Sigmoid colon (tissue), 7 donors: Measurements from ENCODE around the gene SLC44A1. TPM values are rescaled to one million over a fixed set of nuclear protein-coding genes. Genes with fewer than 3 reads are reported as not detected.

Experiments
- DNase-seq: peaks from one replicate; pipeline ENCODE4 v3.0.0-alpha.2; 2019
- H3K27ac ChIP-seq, 4 donors: fragments of 200-600 bp; sonication (generic); one replicate each; pipeline ENCODE4 v1.5.1; 2016 to 2019; ENCODE audit warnings: mild to moderate bottlenecking in 1 of 4
- H3K27me3 ChIP-seq, 3 donors: fragments of 200-600 bp; sonication (generic); one replicate each; pipeline ENCODE4 v1.5.1; 2019; ENCODE audit warnings: mild to moderate bottlenecking in 1 of 3
- H3K36me3 ChIP-seq, 4 donors: fragments of 200-600 bp; sonication (generic); one replicate each; pipeline ENCODE4 v1.5.1; 2016 to 2019
- H3K4me1 ChIP-seq, 4 donors: fragments of 200-600 bp; sonication (generic); one replicate each; pipeline ENCODE4 v1.5.1; 2017 to 2019
- H3K4me3 ChIP-seq, 4 donors: fragments of 200-600 bp; sonication (generic); one replicate each; pipeline ENCODE4 v1.5.1; 2017 to 2019; ENCODE audit warnings: mild to moderate bottlenecking in 2 of 4, moderate library complexity in 1 of 4
- H3K9me3 ChIP-seq, 4 donors: fragments of 200-600 bp in 3 of 4; sonication (generic) in 3 of 4; one replicate each; pipeline versions ENCODE4 v1.5.1 to v1.6.1; 2013 to 2019
- CTCF ChIP-seq, 4 experiments: fragments of 450-650 bp in 3 of 4; fragments of 200-600 bp in 1 of 4; IDR thresholded peaks; one replicate each; pipeline ENCODE4 v1.5.1; 2016 to 2019; ENCODE audit warnings: antibody characterized with exemption in 4 of 4, mild to moderate bottlenecking in 3 of 4, moderate library complexity in 2 of 4
- EP300 ChIP-seq, 4 donors: sonication (generic); formaldehyde crosslinking; IDR thresholded peaks; one replicate each; pipeline ENCODE4 v1.6.1; 2017; ENCODE audit warnings: antibody characterized with exemption in 4 of 4
- POLR2A ChIP-seq, 2 donors: fragments of 450-650 bp; IDR thresholded peaks; one replicate each; pipeline ENCODE4 v1.6.1; 2016; ENCODE audit warnings: antibody characterized with exemption in 2 of 2, mild to moderate bottlenecking in 2 of 2, moderate library complexity in 2 of 2
- POLR2AphosphoS5 ChIP-seq, 4 donors: sonication (generic); formaldehyde crosslinking; IDR thresholded peaks; one replicate each; pipeline ENCODE4 v1.6.1; 2017; ENCODE audit warnings: antibody characterized with exemption in 4 of 4
- WGBS, 2 donors: extraction: QIAGEN DNeasy Blood & Tissue Kit; methylation state at CpG; one replicate each; pipeline ENCODE4 v1.1.7; 2013; 5-methylcytosine and 5-hydroxymethylcytosine counted together
- intact Hi-C: fragments of 100-400 bp; cut with DNase I; formaldehyde crosslinking; loops from one replicate; pipeline ENCODE4 v1.15.1; 2023
- polyA plus RNA-seq, 3 donors: library from polyadenylated mRNA; stranded (reverse); fragments of 200-250 nt; gene quantifications; one replicate each; pipeline ENCODE4 v1.2.3, GENCODE V29; 2013
- total RNA-seq, 4 donors: library from RNA; depleted of rRNA; stranded (reverse); fragments of >200 nt; gene quantifications; one replicate each; pipeline ENCODE4 v1.1.0, GENCODE V29; 2016
- donor health status: healthy with polysubstance abuse.
- donor health status: Bipolar disorder and iron deficiency.
- donor health status: healthy.

Gene SLC44A1
- total and polyA plus RNA-seq, 7 donors, result 11.4 to 35.4 (median 25.2) TPM

GRCh38 chr9:105361873-105362272 is 117.4 kb downstream of the SLC44A1 start:
- DNase-seq, result no peak
- WGBS, 2 donors, result 79 to 97% methylated on average over 9 of the region's 9 CpGs
- no peak overlapping the region for H3K27ac ChIP-seq
- TF ChIP-seq POLR2AphosphoS5 (IDR thresholded peaks at IDR 0.05) (no peak), POLR2A (IDR thresholded peaks at IDR 0.05) (no peak)
- peaks cover 0 to 32% (median 3%) of the 10 kb centered on the region in 4 donors for H3K36me3 ChIP-seq
- intact Hi-C loops, result no loop called here
- H3K27me3 ChIP-seq, result no peaks in the 10 kb centered on the region
- no peaks in the 10 kb centered on the region for H3K9me3 ChIP-seq
- no peaks in the 10 kb centered on the region for H3K4me1 ChIP-seq
- H3K4me3 ChIP-seq, result no peak overlapping the region

DNA sequence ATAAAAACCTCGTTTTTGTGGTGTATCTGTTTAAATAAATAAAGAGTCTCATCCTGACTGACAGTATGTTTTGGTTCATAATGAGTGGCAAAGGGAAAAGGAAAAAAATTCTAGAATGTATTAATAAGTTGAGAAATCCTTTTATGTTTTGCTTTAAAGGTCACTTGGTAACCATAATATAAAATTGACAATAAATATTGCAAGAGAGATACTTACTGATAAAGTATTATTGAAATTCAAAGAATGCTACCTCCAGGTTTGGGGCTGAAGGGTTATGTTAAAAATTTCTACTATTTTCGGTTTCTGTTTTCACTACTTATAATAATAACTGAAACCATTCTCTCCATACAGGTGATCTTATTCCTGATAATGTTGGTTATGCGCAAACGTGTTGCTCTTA is 118.0 kb downstream of the SLC44A1 start:
- intact Hi-C loops, result no loop called here

GRCh38 chr9:105363837-105364236 is 119.4 kb downstream of the SLC44A1 start:
- peaks cover 0 to 37% (median 3%) of the 10 kb centered on the region in 4 donors for H3K36me3 ChIP-seq
- no peaks in the 10 kb centered on the region for H3K9me3 ChIP-seq
- H3K27ac ChIP-seq, result no peak overlapping the region
- intact Hi-C loops, result no loop called here
- no peaks in the 10 kb centered on the region for H3K27me3 ChIP-seq
- 24 to 75% methylated on average over 2 of the region's 2 CpGs for WGBS, 2 donors
- TF ChIP-seq EP300 (IDR thresholded peaks at IDR 0.05), result no peak
- TF ChIP-seq CTCF (IDR thresholded peaks at IDR 0.05), result no peak
- no peak for TF ChIP-seq POLR2AphosphoS5 (IDR thresholded peaks at IDR 0.05)
- H3K4me1 ChIP-seq, result no peaks in the 10 kb centered on the region
- H3K4me3 ChIP-seq, result no peak overlapping the region
- no peak for DNase-seq

More for the DNA sequence above, 118.0 kb downstream of the SLC44A1 start:
- TF ChIP-seq POLR2A (IDR thresholded peaks at IDR 0.05) (no peak), CTCF (IDR thresholded peaks at IDR 0.05) (no peak), POLR2AphosphoS5 (IDR thresholded peaks at IDR 0.05) (no peak), EP300 (IDR thresholded peaks at IDR 0.05) (no peak)
- no peak overlapping the region for H3K4me3 ChIP-seq
- H3K9me3 ChIP-seq, result no peaks in the 10 kb centered on the region
- H3K27ac ChIP-seq, result no peak overlapping the region
- H3K27me3 ChIP-seq, result no peaks in the 10 kb centered on the region
- 84 to 86% methylated on average over 4 of the region's 4 CpGs for WGBS, 2 donors
- H3K36me3 ChIP-seq, result peaks cover 0 to 32% (median 3%) of the 10 kb centered on the region in 4 donors
- no peak for DNase-seq
- no peaks in the 10 kb centered on the region for H3K4me1 ChIP-seq

- intact Hi-C loops, result no loop called here
- Histone ChIP-seq H3K4me1 (no peaks in the 10 kb centered on the region), H3K27me3 (no peaks in the 10 kb centered on the region), H3K9me3 (no peaks in the 10 kb centered on the region), H3K4me3 (no peak overlapping the region), H3K36me3 (peaks cover 0 to 10% (median 0%) of the 10 kb centered on the region in 4 donors), H3K27ac (no peak overlapping the region)
- DNase-seq, result no peak
- WGBS, 2 donors, result 94 to 95% methylated on average over 3 of the region's 3 CpGs
- TF ChIP-seq CTCF (IDR thresholded peaks at IDR 0.05), result no peak
- TF ChIP-seq POLR2AphosphoS5 (IDR thresholded peaks at IDR 0.05), result no peak
- no peak for TF ChIP-seq EP300 (IDR thresholded peaks at IDR 0.05)
- TF ChIP-seq POLR2A (IDR thresholded peaks at IDR 0.05), result no peak
Measured at GRCh38 chr9:105369911-105370310, 125.5 kb downstream of the SLC44A1 start.

GRCh38 chr9:105373723-105374122 is 129.3 kb downstream of the SLC44A1 start:
- DNase-seq, result no peak
- TF ChIP-seq CTCF (IDR thresholded peaks at IDR 0.05), result no peak
- TF ChIP-seq POLR2AphosphoS5 (IDR thresholded peaks at IDR 0.05), result no peak
- intact Hi-C loops, result no loop called here
- no peak overlapping the region for H3K4me3 ChIP-seq
- 56 to 87% methylated on average over 1 of the region's 1 CpG for WGBS, 2 donors
- no peaks in the 10 kb centered on the region for H3K4me1 ChIP-seq
- no peak overlapping the region for H3K27ac ChIP-seq
- H3K27me3 ChIP-seq, result no peaks in the 10 kb centered on the region
- H3K36me3 ChIP-seq, result peaks cover 0 to 16% (median 0%) of the 10 kb centered on the region in 4 donors
- no peaks in the 10 kb centered on the region for H3K9me3 ChIP-seq
